Peyer's patch (tissue), 4 donors: ENCODE results near the gene SPACA9.

Experiments
- POLR2A ChIP-seq, 2 donors: fragments of 450-650 bp; IDR thresholded peaks; one replicate each; pipeline ENCODE4 v1.5.1; 2017; ENCODE audit warnings: antibody characterized with exemption in 2 of 2, mild to moderate bottlenecking in 2 of 2, moderate library complexity in 2 of 2
- TF ChIP-seq, protein P1 (sequence below), 6 experiments: fragments of 450-650 bp in 4 of 6; fragments of 200-600 bp in 2 of 6; sonication (generic) in 1 of 6; IDR thresholded peaks; one replicate each; pipeline ENCODE4 v1.5.1; 2017 to 2019; ENCODE audit warnings: antibody characterized with exemption in 6 of 6, mild to moderate bottlenecking in 3 of 6, moderate library complexity in 1 of 6

GRCh38 chr9:132854832-132855231 lies 23.9 kb upstream of the SPACA9 start:
- TF ChIP-seq POLR2A (IDR thresholded peaks at IDR 0.05) = no peak
- TF ChIP-seq, protein P1, sequence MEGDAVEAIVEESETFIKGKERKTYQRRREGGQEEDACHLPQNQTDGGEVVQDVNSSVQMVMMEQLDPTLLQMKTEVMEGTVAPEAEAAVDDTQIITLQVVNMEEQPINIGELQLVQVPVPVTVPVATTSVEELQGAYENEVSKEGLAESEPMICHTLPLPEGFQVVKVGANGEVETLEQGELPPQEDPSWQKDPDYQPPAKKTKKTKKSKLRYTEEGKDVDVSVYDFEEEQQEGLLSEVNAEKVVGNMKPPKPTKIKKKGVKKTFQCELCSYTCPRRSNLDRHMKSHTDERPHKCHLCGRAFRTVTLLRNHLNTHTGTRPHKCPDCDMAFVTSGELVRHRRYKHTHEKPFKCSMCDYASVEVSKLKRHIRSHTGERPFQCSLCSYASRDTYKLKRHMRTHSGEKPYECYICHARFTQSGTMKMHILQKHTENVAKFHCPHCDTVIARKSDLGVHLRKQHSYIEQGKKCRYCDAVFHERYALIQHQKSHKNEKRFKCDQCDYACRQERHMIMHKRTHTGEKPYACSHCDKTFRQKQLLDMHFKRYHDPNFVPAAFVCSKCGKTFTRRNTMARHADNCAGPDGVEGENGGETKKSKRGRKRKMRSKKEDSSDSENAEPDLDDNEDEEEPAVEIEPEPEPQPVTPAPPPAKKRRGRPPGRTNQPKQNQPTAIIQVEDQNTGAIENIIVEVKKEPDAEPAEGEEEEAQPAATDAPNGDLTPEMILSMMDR (IDR thresholded peaks at IDR 0.05) = no peak
